Esophagus mucosa (tissue), 1 donor: ENCODE measurements around the gene ARGLU1. TPM values are rescaled to one million over a fixed set of nuclear protein-coding genes. Genes with fewer than 3 reads are reported as not detected.

Experiments
- ATAC-seq: fragments of 200-7000 bp; cut with Tn5 transposase; one replicate; pipeline ENCODE4 v1.9.1; 2020
- total RNA-seq: library from RNA; stranded (reverse); gene quantifications from one replicate; pipeline ENCODE4 v1.2.4, GENCODE V29; 2023
- donor health status: DM: yes; HTN: yes; CAD: no.

The ARGLU1 gene
- total RNA-seq, 1 donor from 2014 or later: 27.7 TPM

DNA sequence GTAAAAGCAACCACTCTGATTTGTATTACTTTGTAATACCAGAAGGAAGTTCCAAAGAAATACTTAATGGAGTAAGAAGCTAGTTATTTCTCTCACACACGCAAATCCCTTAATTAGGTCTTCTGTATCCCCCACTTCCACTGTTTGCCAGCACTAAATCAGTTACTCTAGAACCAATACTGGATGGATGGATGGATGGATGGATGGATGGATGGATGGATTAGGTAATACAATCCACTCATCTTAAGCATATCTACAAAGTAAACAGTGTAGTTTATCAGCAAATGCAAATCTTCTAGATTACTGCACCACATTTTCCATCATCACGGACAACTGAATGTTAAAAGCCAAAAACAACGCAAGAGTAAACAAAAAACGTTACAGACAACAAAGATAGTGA, 27.3 kb downstream of the ARGLU1 start:
- no peak for ATAC-seq

DNA sequence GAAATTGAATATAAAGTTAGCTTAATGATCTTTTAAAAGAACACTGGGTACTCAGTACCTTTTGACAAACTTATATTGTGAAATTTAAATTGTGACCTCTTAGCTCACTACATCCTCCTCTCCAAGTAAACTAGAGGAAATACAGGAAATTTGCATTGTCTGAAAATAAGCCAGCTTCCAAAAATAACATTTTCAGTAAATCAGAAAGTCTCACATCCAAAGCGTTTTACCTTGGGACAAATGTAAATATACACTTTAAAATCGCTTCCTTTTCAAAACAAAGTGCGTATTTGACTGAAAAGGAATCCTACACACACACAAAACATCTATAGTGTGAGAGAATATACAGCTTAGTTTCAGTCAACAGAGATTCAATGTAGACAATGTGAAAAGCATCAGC, 30.4 kb downstream of the ARGLU1 start:
- no peak for ATAC-seq

DNA sequence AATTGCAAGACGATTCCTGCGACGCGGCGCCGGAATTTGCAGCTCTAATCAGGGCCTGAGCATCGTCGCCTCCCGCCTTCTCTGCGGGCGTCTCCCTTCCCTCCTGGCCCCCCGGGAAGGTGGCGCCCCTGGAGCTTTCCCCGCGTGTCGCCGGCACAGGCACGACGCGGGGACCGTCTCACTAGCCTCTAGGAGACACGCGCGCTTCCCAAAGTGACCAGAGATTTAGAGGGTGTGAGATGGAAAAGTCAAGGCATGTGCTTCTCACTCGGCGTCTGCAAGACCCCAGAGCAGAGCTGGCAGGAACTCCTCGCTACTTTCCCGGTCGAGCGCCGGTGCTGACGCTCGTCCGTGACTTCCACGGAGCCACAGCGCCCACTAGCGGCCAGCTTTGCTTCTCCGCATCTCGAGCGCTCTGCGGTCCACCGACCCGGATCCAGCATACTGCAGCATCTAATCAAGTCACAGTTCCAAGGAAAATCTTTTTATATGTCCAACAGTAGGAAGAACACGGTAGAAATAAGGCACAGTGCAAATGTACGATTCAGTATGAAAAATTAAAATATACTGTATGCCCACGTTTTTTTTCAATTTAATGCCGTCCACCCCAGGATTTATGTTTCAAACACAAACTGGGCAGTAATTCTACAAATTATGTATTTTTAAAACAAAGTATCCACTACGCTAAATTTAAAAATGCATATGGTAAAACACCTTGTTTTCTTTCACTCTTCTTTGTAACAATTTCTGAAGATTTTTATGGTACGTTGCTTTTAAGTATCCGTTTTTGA, 31.5 kb downstream of the ARGLU1 start:
- peak; percentile 65 for ATAC-seq

DNA sequence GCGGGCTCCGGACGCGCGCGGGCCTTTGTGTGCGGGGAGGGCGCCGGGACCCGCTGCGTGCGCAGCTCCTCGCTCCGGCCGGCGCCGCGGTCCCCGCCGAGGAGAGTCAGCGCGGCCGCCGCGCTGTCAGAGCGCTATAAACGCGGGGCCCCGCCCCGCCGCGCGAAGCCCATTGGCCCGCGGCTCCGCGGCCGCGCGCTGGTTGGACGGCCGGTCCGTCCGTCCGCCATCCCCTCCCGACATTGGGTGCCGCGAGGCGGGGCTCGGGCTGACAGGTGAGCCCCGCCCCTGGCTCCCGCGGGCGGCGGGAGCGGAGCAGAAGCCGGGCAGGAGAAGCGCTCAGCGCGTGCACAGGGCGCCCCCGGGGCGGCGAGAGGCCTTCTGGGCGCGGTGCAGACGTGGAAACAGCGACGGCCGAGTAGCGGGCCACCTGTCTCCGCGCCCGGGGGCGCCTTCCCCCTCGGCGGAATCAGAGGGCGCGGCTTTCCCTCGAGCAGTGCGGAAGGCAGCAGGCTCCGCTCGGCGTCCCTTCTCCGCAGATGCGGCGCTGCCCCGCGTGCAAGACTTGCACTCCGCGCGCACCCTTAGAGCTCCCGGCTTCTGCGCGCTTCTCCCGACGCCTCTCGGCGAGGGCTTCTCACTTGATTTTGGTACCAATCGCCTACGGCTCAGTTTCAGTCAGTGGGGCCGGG, 32.2 kb downstream of the ARGLU1 start, which contains the start of gene EFNB2:
EFNB2 (minus strand) TSS at position 111 of the 692 bp plus-strand sequence. CDS start 698 bp downstream, outside the sequence.
- peak; percentile 95 for ATAC-seq

DNA sequence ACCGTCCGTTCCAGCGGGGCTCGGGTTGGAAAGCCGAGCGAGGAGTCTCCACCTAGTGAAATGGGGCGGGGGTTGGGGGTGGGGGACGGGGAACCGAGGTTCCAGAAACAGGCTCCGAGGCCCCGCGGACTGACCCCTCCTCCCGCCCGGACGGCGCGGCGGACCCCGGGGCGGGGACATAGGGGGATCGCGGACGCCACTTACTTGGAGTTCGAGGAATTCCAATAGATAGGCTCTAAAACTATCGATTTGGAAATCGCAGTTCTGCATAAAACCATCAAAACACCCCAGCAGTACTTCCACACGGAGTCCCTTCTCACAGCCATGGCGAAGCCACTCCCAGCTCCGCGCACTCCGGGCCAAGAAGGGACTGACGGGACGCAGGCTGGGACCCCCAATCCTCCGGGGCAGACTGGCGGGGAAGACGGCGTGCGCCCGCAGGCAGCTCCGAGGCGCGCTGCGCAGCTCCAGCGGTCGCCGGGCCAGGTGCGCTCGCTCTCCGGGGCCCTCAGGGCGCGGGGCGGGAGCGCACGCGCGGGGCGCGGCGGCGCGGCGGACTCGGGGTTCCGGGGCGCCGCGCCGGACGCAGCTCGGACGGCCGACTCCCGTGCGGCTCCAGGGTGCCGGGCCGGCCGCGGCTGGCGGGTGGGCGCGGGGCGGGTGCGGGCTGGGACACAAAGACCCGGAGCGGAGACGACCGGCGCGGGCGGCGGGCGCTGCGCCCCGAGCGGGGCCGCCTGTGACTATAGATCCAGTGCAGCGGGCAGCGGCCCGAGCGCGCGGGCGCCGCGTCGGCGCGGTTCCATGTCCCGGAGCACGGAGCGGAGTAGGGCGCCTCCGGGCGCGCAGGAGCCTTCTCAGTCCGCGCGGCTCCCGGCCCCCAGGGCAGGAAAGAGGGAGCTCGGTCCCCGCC, 33.0 kb downstream of the ARGLU1 start:
- ATAC-seq: no peak

DNA sequence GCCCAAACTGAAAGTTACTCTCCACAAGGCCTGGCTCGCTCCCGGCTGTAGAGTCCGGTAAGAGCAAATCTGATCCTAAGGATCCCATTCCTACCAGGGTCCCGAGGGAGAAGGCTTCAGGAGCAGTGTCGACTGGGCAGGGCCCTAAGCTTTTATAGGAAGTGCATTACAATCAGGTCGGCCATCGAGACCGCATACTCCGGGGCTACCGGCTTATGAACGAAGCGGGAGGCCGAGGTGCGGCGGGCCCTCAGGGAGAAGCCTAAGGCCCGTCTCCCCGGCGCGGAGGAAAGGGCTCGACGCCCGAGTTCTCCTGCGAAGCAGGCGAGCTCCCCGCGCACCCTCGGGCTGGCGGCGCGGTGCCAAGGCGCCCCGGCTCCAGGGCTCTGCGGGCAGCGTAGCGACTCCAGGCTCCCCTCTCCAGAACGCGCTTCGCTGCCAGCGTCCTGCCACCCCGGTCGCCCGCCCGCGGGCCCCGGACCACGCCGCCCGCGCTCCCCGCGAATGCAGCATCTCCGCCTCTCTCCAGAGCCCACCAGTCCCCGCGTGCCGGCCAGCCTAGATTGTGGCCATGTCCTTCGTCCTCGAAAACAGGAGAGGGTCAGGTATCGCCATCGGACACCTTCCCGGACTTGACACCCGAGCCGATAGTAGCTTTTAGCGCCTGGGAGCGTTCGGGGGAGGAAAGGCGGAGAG, 33.8 kb downstream of the ARGLU1 start:
- peak; percentile 3 for ATAC-seq

DNA sequence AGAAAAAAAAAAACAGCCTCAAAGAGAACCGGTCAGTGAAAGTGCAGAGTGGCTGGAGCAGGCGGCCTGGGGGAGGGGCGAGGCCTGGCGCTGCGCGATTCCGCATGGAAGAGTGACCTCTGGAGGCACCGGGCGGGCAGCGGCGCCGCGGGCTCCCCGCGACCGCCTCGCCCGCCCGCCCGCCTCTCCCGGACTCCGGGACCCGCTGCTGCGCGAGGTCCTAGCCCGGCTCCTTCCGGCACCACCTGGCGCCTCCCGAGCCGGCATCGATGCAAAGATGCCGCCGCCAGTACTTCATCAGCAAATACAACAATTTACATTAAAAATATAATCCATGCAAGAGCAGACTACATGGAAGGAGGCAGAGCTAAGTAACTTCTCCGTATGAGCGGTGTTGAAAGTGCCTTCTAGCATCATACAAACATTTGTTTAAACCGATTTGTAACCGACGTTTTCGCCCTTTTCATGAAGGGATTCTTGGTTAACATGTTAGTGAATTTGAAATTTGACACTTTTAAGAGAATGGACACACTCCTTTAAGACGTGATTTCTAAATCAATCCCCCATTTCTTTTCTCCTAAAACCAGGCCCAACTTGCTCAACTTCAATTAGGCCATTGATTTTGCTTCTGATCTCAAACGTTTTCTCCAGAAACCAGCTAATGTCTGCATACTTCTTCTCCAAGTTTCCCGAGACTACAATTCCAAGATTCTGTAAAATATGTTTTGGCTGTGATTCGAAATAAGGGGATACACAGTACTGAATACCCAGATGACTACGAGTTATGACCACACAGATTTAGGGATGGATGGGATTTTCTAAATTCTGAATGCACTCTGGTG, 34.6 kb downstream of the ARGLU1 start:
- peak; percentile 41 for ATAC-seq

DNA sequence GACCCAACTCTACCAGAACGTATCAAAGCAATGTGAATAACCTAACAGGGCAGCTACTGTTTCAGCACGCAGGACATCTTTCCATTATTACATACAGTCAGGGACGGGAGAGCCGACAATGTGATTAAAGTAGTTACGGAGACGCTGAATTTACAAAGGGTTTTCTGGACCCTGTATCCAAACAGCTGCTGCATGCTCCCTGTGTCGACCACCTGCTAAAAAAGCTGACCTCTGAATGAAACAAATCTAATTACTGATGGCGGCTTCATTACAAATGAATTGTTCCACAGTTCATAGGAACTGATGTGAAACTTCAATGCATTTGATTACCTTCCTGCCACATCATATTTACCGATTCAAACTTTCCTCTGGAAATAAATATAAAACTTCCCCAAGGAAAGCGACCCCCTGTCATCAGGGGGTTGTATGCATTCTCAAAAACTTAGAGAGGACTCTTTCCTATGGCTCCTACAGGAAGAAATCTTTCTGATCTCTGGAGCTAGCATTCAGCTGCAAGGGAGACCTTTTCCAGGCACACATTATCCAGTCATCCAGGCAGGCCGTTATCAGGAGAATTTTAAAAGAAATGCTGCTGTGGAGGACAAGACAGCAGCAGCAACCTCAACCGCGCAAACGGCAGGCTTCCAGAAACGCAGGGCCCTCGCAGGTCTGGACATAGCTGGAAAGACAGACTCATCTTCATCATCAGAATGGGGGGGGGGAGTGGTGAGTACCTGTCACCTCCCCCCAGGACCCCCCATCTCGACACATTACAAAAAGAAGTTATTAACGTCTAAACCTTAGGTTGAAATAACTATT, 35.6 kb downstream of the ARGLU1 start:
- no peak for ATAC-seq

DNA sequence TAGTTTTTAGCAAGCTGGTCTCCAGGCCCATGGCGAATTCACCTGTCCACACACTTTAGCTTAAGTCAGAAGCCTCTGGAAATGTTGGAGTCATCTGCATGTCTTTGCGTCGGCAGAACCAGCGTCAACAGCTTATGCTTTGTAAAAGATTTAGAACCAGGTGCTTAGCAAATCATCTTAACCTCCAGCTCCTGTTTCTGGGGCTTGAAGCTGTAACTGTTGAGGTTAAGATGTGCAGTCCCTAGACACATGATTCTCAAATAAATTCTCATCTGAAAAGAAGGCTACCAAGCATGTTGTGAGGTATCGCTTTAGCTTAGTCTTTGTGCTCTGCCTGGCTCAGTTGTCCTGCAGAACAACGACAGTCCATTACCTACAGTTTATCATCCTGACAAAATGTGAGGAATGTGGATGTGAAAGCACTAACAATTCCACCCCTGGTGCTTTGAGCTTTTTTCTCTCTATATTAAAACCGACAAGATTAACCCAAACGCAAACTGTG, 36.9 kb downstream of the ARGLU1 start:
- ATAC-seq: no peak

DNA sequence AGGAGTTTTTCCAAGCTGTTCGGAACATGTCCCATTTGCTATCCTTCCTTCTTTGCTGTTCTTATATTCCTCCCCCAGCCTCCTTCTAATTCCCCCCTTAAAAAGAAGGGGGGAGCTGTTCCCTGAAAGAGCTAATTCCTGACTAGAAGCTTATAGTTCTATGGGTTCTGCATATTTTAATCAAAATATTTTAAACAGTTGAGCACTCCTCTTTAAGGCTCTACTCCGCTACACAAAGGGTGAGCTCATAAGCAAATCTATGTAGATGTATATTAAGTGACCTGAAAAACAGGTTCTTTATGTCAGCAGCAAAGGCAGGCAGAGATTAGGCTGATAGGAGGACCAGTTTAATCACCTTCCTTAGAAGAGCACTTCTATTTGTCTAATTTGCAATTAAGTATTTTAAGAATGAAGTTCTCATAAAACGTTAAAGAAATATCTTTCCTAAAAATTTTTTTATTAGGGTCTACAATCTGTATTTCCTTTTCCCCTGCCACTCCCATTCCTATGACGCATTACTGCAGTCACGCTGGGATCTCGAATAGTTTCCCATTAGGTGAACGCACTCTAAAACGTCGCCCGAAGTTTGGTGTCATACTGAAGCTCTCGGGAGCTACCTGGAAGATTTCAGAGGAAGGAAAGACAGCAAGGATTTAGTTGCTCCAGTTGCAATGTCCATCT, 37.6 kb downstream of the ARGLU1 start:
- ATAC-seq: peak; percentile 69

DNA sequence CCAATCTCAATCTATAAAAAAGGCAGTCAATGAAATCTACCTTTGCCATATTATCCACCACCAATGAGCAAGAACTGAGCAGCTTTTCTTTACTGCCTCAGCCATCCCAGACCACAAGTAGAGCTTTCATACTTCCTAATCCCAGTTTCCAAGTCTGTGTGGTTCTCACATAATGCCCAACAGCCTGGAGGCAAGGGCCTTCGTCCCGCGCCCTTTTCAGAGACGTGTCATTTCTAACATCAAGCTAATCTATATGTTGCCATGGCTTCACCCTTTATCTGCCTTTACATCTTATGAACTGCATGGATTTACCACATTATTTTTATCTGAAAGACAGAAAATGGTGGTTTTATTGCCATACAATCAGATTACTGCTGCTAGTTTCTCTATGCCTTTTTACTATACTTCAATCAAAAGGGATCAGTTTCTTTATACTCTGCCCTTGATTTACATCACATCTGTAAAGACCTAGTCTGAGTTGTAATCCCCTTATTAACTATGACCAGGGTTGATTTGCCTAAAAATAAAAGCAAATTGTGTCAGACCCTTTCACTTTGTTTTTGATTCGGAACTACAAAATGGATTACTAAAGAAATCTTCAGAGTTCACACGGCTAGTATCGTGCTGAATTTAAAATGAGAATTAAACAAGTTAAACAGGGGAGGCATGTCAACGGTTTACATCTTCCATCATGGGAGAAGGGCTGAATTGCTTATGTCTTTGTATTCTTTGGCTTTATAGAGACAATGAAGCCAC, 38.3 kb downstream of the ARGLU1 start:
- ATAC-seq: no peak

DNA sequence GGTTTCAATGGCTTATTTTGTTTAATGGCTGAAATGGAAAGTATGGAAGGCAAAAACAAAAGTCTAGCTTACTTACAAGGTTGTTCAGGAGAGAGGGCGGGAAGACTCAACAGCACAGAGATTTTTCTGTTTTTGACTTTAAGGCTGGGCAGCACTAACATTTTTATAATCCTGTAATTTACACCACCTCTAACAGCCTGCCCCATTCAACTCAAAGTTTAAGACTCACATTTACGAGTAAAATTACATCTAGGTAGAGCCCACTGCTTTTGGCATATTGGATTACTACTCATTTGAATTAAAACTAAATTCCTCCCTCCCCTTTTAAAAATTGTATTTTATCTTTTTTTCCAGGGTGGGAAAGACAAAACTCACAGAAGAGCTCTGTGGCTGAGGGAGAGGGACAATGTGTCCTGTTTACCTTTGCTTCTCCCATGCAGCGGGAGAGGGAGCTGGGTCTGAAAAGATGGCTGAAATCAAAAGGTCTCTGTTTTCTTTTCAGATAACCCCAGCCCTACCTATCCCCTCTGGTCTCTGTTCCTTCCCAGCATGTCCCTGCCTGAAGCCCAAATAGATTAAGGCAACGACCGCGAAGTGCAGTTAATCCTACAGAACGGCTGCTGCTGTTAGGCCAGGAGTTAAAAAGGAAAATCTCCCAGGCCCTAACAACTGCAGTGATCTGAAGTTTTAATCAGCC, 39.1 kb downstream of the ARGLU1 start:
- ATAC-seq: no peak

DNA sequence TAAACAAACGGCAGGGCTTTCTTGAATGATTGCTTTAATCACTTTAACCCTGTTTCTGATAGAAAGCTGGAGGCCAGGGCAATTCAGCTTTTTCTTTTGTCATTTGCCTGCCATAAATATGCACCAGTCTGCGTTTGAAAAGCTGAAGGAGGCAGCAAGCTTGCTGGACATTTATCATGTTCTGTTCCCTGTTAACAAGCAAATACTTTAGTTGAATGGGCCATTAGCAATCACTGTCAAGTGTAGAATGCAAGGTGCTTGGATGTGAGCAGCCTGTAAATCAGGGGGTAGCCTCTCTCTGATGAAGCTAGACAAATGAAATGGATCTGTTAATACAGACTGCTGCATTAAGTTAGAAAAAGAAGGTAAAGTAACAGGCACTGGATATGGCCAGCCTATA, 40.1 kb downstream of the ARGLU1 start:
- no peak for ATAC-seq

DNA sequence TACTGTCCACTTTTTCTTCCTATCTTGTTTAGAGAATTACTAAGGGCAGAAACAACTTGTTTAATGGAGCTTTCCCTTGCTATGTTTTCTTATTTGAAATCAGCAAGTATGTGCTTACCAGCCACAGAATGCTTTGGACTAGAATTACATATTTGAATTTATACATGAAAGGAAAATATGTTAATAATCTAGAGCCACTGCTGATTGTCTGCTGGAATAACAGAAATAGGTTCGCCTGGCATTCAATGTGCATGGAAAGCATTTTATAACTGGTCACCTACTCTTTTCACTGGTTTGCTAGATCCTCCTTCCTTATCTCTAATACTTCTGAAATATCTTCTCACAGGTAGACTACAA, 40.5 kb downstream of the ARGLU1 start:
- ATAC-seq: no peak

DNA sequence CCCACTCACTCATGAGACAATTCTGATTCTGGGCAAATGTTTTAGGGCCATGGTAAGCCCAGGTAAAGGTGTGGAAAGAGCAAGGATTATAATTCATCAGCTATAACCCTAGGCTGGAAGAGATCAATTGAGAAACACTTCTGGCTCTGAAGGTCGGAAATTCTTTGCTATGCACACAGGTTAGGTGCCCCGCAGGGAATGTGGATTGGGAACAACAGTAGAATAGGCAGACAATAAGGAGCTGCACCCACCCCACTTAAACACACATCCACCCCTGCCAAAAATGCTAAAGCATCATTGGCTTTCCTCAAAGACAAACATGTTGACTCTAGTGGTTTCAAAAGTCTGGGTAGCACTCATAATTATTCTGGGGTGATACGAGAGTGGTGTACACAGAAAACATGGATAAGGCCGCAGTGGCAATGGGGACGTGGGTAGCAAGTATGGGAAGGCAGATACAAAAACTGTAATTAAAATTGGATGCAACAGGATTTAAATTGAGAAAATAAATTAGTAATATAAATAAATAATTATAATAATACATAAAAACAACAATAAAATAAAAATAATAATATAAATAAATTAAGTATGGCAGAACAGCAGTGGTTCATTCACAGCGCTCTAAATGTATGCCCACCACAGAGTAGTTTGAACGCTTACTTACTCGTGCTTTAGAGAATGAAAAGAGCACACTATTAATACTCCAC, 41.0 kb downstream of the ARGLU1 start:
- ATAC-seq: no peak

DNA sequence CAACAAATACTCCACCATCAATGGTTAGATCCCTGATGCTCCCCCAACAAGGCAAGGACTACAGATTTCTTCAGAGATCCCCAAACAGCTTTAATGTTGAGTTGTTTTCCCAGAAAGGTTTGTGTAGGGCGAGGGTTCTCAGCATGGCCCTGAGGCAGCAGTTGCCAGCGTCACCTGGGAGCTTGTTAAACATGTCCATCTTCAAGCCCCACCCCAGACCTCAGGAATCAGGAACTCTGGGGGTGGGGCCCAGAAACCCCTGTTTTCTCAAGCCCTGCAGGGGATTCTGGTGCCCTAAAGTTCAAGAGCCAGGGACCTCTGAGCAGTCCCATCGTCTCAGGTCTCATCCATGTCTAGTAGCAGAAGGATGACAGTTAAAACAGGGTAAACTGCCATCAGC, 42.1 kb downstream of the ARGLU1 start:
- ATAC-seq: no peak

DNA sequence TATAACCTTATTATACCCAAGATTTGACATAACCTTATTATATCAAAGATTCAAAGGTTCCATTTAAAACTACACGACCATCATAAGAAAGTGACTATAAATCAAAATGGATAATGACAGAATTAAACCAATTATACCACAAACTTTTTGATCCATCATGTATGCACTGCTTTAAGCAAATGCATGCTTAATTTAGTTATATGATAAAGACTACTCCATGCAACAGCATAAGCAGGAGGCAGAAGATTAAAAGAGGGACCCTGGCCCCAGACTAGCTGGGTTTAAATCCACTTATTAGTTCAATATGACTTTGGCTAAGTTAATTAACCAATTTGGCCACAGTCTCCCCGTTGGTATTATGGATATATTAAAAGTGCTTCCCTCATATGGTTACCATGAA, 43.8 kb downstream of the ARGLU1 start:
- no peak for ATAC-seq

DNA sequence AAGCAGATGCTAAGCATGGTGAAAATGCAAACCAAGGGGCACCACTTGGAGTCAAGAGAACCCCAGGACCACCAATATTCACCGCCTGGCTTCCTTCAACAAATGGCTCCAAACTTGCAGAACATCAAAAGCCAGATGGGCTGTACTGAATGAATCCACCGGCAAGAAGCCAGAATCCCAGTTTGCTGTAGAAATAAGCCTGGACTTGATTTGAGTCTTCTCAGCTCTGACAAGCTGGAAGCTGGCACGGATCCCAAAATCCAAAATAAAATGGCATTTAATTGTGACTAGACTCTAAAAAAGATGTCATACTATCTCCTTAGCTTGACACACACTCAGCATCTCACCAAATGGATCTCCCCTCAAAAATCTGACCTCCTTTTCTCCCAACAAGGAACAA, 44.4 kb downstream of the ARGLU1 start:
- ATAC-seq: no peak
